ENCODE measurements around the gene HSD17B7. TPM values are rescaled to one million over a fixed set of nuclear protein-coding genes. Genes with fewer than 3 reads are reported as not detected.

Gene HSD17B7
- total RNA-seq, 3 donors from 2014 or later (not counting 1 experiment from before 2014, with no cell fraction given), result 21.0 to 26.0 (median 23.5) TPM

DNA sequence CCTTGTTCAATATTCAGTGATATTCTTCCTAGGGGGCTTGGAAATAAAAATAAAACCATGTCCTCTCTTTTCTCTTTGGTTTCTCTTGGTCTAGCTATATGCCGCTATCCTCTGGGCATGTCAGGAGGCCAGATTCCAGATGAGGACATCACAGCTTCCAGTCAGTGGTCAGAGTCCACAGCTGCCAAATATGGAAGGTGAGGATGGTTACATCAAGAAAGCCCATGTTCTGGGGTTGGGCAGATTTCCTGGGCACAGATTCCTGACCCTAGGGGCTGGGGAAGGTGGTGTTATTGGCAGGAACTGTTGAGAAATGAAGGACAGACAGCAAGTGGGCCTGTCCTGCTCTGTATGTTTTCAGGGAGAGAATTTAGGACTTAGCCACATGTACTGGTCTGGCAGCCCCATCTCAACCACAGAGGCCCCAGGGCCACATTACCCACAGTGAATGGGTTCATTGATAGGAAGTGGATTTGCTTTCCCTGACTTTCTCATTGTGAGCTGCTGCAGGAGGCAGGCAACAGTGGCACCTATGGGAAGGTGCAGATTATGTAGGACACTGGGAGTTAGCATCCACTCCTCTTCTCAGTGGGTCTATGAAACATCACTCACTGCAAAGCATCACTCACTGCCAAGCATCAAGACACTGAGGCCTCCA lies 37.4 kb upstream of the HSD17B7 start:
- H3K9me3 Mint-ChIP-seq, result peaks cover 0 to 2% of the 10 kb centered on the region in 2 donors
- no peak overlapping the region for H3K27ac Mint-ChIP-seq
- WGBS (ENCODE audit: insufficient coverage), result 100% methylated on average over 1 of the region's 1 CpG
- intact Hi-C loops (cut with micrococcal nuclease), result no loop called here
- TF ChIP-seq CTCF (IDR thresholded peaks at IDR 0.05), result no peak
- Histone ChIP-seq H3K4me3 (ENCODE audit: low read length) (no peak overlapping the region), H3K27me3 (ENCODE audit: control insufficient read depth, insufficient read depth, low read length) (no peaks in the 10 kb centered on the region), H3K27ac (ENCODE audit: low read length) (no peak overlapping the region), H3K4me1 (ENCODE audit: control insufficient read depth, insufficient read depth, low read length) (no peaks in the 10 kb centered on the region), H3K36me3 (ENCODE audit: control insufficient read depth, insufficient read depth, low read length) (no peaks in the 10 kb centered on the region), H3K9me3 (ENCODE audit: control insufficient read depth, insufficient read depth, low read length) (no peaks in the 10 kb centered on the region)
- DNase-seq, result no peak
- H3K27me3 Mint-ChIP-seq (ENCODE audit: low read depth in 2 of 2), result peaks cover 0 to 12% of the 10 kb centered on the region in 2 donors
- no peaks in the 10 kb centered on the region for H3K4me1 Mint-ChIP-seq
- H3K36me3 Mint-ChIP-seq, result no peaks in the 10 kb centered on the region
- ATAC-seq, result no peak
- no peak overlapping the region for H3K4me3 Mint-ChIP-seq

GRCh38 chr1:162753998-162754585 lies 36.4 kb upstream of the HSD17B7 start:
- no peaks in the 10 kb centered on the region for H3K36me3 Mint-ChIP-seq
- no peak for ATAC-seq
- 80% methylated on average over 1 of the region's 1 CpG for WGBS (ENCODE audit: insufficient coverage)
- no peaks in the 10 kb centered on the region for H3K4me1 ChIP-seq (ENCODE audit: control insufficient read depth, insufficient read depth, low read length)
- no peak for DNase-seq
- no peaks in the 10 kb centered on the region for H3K36me3 ChIP-seq (ENCODE audit: control insufficient read depth, insufficient read depth, low read length)
- no peaks in the 10 kb centered on the region for H3K4me1 Mint-ChIP-seq
- no peak for TF ChIP-seq CTCF (IDR thresholded peaks at IDR 0.05)
- no peaks in the 10 kb centered on the region for H3K27me3 ChIP-seq (ENCODE audit: control insufficient read depth, insufficient read depth, low read length)
- H3K27me3 Mint-ChIP-seq (ENCODE audit: low read depth in 2 of 2), result peaks cover 0 to 12% of the 10 kb centered on the region in 2 donors
- intact Hi-C loops (cut with micrococcal nuclease), result no loop called here
- H3K9me3 Mint-ChIP-seq, result no peaks in the 10 kb centered on the region
- H3K27ac Mint-ChIP-seq, result no peak overlapping the region
- H3K27ac ChIP-seq (ENCODE audit: low read length), result no peak overlapping the region
- no peak overlapping the region for H3K4me3 Mint-ChIP-seq
- H3K4me3 ChIP-seq (ENCODE audit: low read length), result no peak overlapping the region
- H3K9me3 ChIP-seq (ENCODE audit: control insufficient read depth, insufficient read depth, low read length), result no peaks in the 10 kb centered on the region

DNA sequence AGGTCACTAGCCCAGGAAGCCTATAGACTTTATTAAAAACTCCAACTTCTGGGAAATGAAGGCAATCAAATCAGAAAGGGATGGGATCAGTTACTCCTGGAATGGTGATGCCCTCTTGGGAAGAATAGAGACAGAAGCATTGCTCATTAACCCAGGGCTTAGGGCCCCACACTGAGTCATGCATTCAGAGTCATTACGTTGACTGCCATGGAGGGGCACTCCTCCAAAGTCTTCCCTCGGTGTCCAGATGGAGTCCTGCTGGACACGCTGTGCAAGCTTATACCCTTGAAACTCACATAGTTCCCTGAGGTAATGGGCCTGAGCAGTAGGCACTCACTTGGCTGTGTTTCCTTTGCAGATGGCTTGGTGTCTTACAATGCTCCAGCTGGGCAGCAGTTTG lies 35.2 kb upstream of the HSD17B7 start:
- Histone ChIP-seq H3K4me3 (ENCODE audit: low read length) (no peak overlapping the region), H3K9me3 (ENCODE audit: control insufficient read depth, insufficient read depth, low read length) (no peaks in the 10 kb centered on the region), H3K27ac (ENCODE audit: low read length) (no peak overlapping the region), H3K27me3 (ENCODE audit: control insufficient read depth, insufficient read depth, low read length) (no peaks in the 10 kb centered on the region), H3K36me3 (ENCODE audit: control insufficient read depth, insufficient read depth, low read length) (no peaks in the 10 kb centered on the region), H3K4me1 (ENCODE audit: control insufficient read depth, insufficient read depth, low read length) (no peaks in the 10 kb centered on the region)
- Mint-ChIP-seq H3K27me3 (ENCODE audit: low read depth in 2 of 2) (no peaks in the 10 kb centered on the region), H3K27ac (no peak overlapping the region), H3K36me3 (no peaks in the 10 kb centered on the region), H3K4me1 (no peaks in the 10 kb centered on the region), H3K4me3 (no peak overlapping the region), H3K9me3 (no peaks in the 10 kb centered on the region)
- TF ChIP-seq CTCF (IDR thresholded peaks at IDR 0.05), result no peak
- no peak for ATAC-seq
- no peak for DNase-seq
- WGBS (ENCODE audit: insufficient coverage), result 92% methylated on average over 3 of the region's 3 CpGs
- intact Hi-C loops (cut with micrococcal nuclease), result no loop called here

GRCh38 chr1:162756523-162756922 lies 34.0 kb upstream of the HSD17B7 start:
- no peak for ATAC-seq
- Mint-ChIP-seq H3K4me3 (no peak overlapping the region), H3K27ac (no peak overlapping the region), H3K9me3 (no peaks in the 10 kb centered on the region), H3K27me3 (ENCODE audit: low read depth in 2 of 2) (no peaks in the 10 kb centered on the region), H3K4me1 (no peaks in the 10 kb centered on the region), H3K36me3 (no peaks in the 10 kb centered on the region)
- Histone ChIP-seq H3K36me3 (ENCODE audit: control insufficient read depth, insufficient read depth, low read length) (no peaks in the 10 kb centered on the region), H3K4me3 (ENCODE audit: low read length) (no peak overlapping the region), H3K4me1 (ENCODE audit: control insufficient read depth, insufficient read depth, low read length) (no peaks in the 10 kb centered on the region), H3K27me3 (ENCODE audit: control insufficient read depth, insufficient read depth, low read length) (no peaks in the 10 kb centered on the region), H3K9me3 (ENCODE audit: control insufficient read depth, insufficient read depth, low read length) (no peaks in the 10 kb centered on the region), H3K27ac (ENCODE audit: low read length) (no peak overlapping the region)
- 82% methylated on average over 4 of the region's 5 CpGs for WGBS (ENCODE audit: insufficient coverage)
- intact Hi-C loops (cut with micrococcal nuclease), result no loop called here
- no peak for DNase-seq
- TF ChIP-seq CTCF (IDR thresholded peaks at IDR 0.05), result no peak
